ENCODE results near the gene GPR135. TPM values are rescaled to one million over a fixed set of nuclear protein-coding genes. Genes with fewer than 3 reads are reported as not detected.

GPR135 gene
- total and polyA plus RNA-seq, 4 donors: 0.22 to 2.9 (median 0.44) TPM

GRCh38 chr14:59461891-59462290 lies 3.3 kb downstream of the GPR135 start:
- H3K9ac ChIP-seq (ENCODE audit: low read depth in 1 of 2, low read length in 2 of 2): no peak overlapping the region
- peaks cover 0 to 4% (median 0%) of the 10 kb centered on the region in 4 donors for H3K36me3 ChIP-seq (ENCODE audit: control insufficient read depth in 4 of 4, insufficient read depth in 3 of 4, low read depth in 1 of 4, low read length in 3 of 4)
- H3K27ac ChIP-seq (ENCODE audit: low read depth in 1 of 2, low read length in 2 of 2): no peak overlapping the region
- H3K9me3 ChIP-seq (ENCODE audit: control insufficient read depth in 4 of 4, low read length in 3 of 4): no peaks in the 10 kb centered on the region
- TF ChIP-seq MAX (IDR thresholded peaks at IDR 0.05) (no peak), GABPA (IDR thresholded peaks at IDR 0.05 in 1 of 2, conservative IDR thresholded peaks at IDR 0.05 in 1 of 2) (no peak), FOXA1 (IDR thresholded peaks at IDR 0.05) (no peak), REST (IDR thresholded peaks at IDR 0.05) (no peak), FOXA2 (IDR thresholded peaks at IDR 0.05) (no peak), ATF3 (IDR thresholded peaks at IDR 0.05) (no peak), RAD21 (IDR thresholded peaks at IDR 0.05) (no peak), YY1 (IDR thresholded peaks at IDR 0.05) (no peak), HNF4A (conservative IDR thresholded peaks at IDR 0.05) (no peak), SP1 (IDR thresholded peaks at IDR 0.05) (no peak), NR2F2 (IDR thresholded peaks at IDR 0.05) (no peak), JUND (IDR thresholded peaks at IDR 0.05) (no peak), ZBTB33 (IDR thresholded peaks at IDR 0.05) (no peak), TAF1 (conservative IDR thresholded peaks at IDR 0.05) (no peak), RXRA (IDR thresholded peaks at IDR 0.05) (no peak), HNF4G (IDR thresholded peaks at IDR 0.05) (no peak), EGR1 (IDR thresholded peaks at IDR 0.05; ENCODE audit: low read depth in 2 of 2) (no peak), CTCF (IDR thresholded peaks at IDR 0.05; ENCODE audit: low read depth, low read length, missing input control) (no peak)
- no peaks in the 10 kb centered on the region for H3K27me3 ChIP-seq (ENCODE audit: control insufficient read depth in 4 of 4, insufficient read depth in 4 of 4, low read length in 3 of 4)
- no peak overlapping the region for H3K4me3 ChIP-seq (ENCODE audit: low read depth in 1 of 3, low read length in 3 of 3)
- peaks cover 0 to 15% (median 12%) of the 10 kb centered on the region in 4 donors for H3K4me1 ChIP-seq (ENCODE audit: control insufficient read depth in 4 of 4, insufficient read depth in 4 of 4, low read length in 3 of 4)
- DNase-seq (ENCODE audit: low spot score): no peak
- 95% methylated on average over 1 of the region's 1 CpG for WGBS

All from liver (tissue), 9 donors.